Ascending aorta (tissue), 2 donors: Measurements from ENCODE around the gene CTSD. TPM values are rescaled to one million over a fixed set of nuclear protein-coding genes. Genes with fewer than 3 reads are reported as not detected.
A peak's percentile ranks its signal among the peaks of the same experiment; 100 is the strongest.

Source experiments
- DNase-seq, 2 donors: peaks; one replicate each; pipeline ENCODE4 v3.0.0-alpha.2; 2019; ENCODE audit warnings: low spot score in 2 of 2
- H3K27ac ChIP-seq, 2 donors: fragments of 200-600 bp; sonication (generic); one replicate each; pipeline ENCODE4 v1.5.1; 2016 to 2017; ENCODE audit warnings: mild to moderate bottlenecking in 1 of 2
- H3K27me3 ChIP-seq: fragments of 200-600 bp; sonication (generic); one replicate; pipeline ENCODE4 v1.5.1; 2017
- H3K36me3 ChIP-seq, 2 donors: fragments of 200-600 bp; sonication (generic); one replicate each; pipeline ENCODE4 v1.5.1; 2016
- H3K4me1 ChIP-seq, 2 donors: fragments of 200-600 bp; sonication (generic); one replicate each; pipeline ENCODE4 v1.5.1; 2016 to 2017; ENCODE audit warnings: mild to moderate bottlenecking in 1 of 2
- H3K4me3 ChIP-seq, 2 donors: fragments of 200-600 bp; sonication (generic); one replicate each; pipeline ENCODE4 v1.5.1; 2016 to 2017; ENCODE audit warnings: mild to moderate bottlenecking in 1 of 2
- H3K9me3 ChIP-seq, 2 donors: fragments of 200-600 bp; sonication (generic); one replicate each; pipeline ENCODE4 v1.5.1; 2016
- intact Hi-C: fragments of 100-400 bp; cut with DNase I; formaldehyde crosslinking; loops from one replicate; pipeline ENCODE4 v1.15.1; 2023
- total RNA-seq: library from RNA; depleted of rRNA; stranded (reverse); fragments of >200 nt; gene quantifications from one replicate; pipeline ENCODE4 v1.1.0, GENCODE V29; 2016
- TF ChIP-seq, protein P1 (sequence below), 3 experiments: fragments of 200-600 bp in 2 of 3; fragments of 450-650 bp in 1 of 3; sonication (generic) in 2 of 3; IDR thresholded peaks; one replicate each; pipeline ENCODE4 v1.5.1; 2016 to 2019; ENCODE audit warnings: antibody characterized with exemption in 3 of 3, mild to moderate bottlenecking in 1 of 3, moderate library complexity in 1 of 3

Gene CTSD
- total RNA-seq, 1 donor from 2014 or later, result 777 TPM

DNA sequence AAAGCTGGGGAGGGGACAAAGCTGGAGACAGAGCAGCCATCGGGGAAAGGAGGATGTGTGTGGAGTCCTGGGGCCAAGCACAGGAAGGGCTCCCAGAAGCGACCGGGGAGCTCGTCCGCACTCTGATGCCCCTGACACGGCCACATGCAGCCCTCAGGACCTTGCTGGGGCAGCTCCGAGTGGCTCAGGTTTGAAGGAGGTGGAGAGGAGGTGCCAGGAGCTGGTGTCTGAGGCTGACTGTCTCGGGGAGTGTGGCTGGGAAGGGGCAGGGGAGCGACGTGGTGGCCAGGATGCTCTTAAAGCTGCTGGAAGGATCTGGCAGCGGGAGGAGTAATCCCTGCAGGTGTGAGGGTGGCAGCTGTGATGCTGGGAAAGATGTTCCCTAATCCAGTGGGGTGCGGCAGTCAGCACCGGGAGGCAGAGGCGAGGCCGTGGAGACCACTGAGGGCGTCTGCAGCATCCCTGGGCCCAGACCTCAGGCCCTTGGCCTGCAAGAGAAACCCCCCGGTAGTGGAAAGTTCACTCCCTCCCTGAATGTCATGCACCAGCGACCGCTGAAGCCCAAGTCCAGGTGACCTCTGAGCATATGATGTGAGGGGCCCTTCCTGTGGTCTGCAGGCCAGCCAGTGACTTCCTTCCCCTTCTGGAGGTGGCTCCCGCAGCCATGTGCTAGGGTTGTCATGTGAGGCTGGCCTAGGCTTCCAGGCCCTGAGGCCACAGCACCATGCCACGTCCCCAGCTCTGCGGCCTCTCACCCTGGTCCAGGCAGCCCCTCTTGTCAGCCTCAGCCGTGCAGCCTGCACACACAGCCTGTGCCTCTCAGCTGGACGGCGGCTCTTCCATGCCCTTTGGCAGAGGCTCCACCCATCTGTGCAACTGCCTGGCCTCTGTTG lies 17.2 kb upstream of the CTSD start:
- no peak overlapping the region for H3K4me3 ChIP-seq
- no peaks in the 10 kb centered on the region for H3K27me3 ChIP-seq
- H3K36me3 ChIP-seq, result no peaks in the 10 kb centered on the region
- no peak overlapping the region for H3K27ac ChIP-seq
- no peaks in the 10 kb centered on the region for H3K9me3 ChIP-seq
- TF ChIP-seq, protein P1, sequence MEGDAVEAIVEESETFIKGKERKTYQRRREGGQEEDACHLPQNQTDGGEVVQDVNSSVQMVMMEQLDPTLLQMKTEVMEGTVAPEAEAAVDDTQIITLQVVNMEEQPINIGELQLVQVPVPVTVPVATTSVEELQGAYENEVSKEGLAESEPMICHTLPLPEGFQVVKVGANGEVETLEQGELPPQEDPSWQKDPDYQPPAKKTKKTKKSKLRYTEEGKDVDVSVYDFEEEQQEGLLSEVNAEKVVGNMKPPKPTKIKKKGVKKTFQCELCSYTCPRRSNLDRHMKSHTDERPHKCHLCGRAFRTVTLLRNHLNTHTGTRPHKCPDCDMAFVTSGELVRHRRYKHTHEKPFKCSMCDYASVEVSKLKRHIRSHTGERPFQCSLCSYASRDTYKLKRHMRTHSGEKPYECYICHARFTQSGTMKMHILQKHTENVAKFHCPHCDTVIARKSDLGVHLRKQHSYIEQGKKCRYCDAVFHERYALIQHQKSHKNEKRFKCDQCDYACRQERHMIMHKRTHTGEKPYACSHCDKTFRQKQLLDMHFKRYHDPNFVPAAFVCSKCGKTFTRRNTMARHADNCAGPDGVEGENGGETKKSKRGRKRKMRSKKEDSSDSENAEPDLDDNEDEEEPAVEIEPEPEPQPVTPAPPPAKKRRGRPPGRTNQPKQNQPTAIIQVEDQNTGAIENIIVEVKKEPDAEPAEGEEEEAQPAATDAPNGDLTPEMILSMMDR (IDR thresholded peaks at IDR 0.05), result no peak
- intact Hi-C loops, result no loop called here
- no peak for DNase-seq
- H3K4me1 ChIP-seq, result no peaks in the 10 kb centered on the region

DNA sequence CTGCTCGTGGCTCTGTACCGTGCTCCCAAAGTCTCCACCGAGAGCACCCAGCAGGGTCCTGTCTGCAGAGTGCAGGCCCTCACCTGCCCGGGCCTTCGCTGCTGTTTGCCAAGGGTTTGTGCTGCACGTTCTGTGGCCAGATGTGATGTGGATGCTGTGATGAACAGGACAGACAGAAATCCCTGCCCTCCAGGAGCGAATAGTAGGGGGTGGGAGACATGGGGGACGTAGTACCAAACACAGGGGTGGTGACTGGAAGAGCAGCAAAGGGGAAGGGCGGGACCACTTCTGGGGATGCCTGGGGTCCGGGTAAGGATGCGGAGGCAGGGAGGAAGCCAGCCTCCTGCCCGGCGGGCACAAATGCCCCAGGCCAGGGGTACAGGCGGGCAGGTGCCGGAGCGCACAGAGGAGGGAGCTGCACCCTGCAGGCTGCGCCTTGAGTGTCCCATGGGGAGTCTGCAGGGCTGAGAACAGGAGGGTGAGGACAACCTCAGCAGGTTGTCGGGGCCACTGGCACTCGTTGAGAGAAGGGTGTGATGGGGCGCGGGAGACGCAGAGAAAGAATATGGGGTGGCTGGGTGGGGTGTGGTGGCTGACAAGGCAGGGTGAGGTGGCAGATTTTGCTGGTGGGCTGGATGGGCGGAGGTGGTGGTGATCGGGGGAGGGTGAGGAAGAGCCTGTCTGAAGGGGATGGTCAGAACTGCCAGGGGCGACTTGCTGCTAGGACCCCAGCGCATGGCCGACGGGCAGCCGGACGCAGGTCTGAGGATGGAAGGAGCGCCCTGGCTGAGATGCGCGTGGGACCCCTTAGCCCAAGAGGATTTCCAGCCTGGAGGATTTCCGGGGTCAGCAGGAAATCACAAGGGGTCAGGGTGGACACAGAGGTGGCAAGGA lies 16.3 kb upstream of the CTSD start:
- no peaks in the 10 kb centered on the region for H3K9me3 ChIP-seq
- TF ChIP-seq, protein P1 (IDR thresholded peaks at IDR 0.05), result no peak
- intact Hi-C loops, result no loop called here
- no peaks in the 10 kb centered on the region for H3K36me3 ChIP-seq
- H3K4me3 ChIP-seq, result no peak overlapping the region
- no peak overlapping the region for H3K27ac ChIP-seq
- peak in 1 of 2 donors; percentile 59 for DNase-seq
- H3K27me3 ChIP-seq, result no peaks in the 10 kb centered on the region
- no peaks in the 10 kb centered on the region for H3K4me1 ChIP-seq

DNA sequence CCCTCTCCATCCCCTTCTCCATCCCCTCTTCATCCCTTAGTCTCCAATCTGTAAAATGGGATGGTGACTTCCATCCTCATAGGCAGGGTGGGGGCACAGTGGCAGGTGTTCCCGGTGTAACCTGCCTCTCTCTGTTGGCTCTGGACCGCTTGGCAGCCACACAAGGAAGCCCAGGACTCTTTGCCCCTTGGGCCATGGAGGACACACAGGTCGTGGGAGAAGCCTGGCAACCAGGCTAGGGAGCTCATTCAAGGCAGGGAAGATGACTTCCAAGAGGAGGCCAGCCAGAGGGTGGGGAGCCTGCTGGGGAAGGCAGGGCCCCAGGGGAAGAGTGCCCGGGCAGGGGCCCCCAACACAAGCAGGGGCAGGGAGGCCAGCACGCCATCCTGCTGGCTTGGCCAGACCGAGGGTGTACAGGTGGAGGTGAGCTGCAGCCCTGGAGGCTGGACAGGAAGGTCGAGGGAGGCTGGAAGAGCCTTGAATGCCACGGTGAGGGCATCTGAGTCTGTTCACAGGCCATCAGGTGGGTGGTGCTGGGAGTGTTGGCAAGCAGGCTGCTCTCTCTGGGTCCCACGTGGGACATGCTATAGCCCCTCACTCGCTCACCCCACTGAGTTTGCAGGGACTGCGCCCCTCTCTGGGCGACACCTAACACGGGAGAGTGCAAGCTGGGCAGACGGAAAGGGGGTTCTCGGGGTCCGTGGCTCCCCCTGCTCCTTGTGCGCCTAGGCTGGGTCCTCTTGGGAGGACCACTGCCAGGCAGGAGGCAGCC lies 15.5 kb upstream of the CTSD start:
- TF ChIP-seq, protein P1 (IDR thresholded peaks at IDR 0.05), result no peak
- Histone ChIP-seq H3K9me3 (no peaks in the 10 kb centered on the region), H3K4me3 (no peak overlapping the region), H3K27me3 (no peaks in the 10 kb centered on the region), H3K27ac (no peak overlapping the region), H3K4me1 (no peaks in the 10 kb centered on the region), H3K36me3 (no peaks in the 10 kb centered on the region)
- intact Hi-C loops, result no loop called here
- peak in 1 of 2 donors; percentile 38 for DNase-seq

DNA sequence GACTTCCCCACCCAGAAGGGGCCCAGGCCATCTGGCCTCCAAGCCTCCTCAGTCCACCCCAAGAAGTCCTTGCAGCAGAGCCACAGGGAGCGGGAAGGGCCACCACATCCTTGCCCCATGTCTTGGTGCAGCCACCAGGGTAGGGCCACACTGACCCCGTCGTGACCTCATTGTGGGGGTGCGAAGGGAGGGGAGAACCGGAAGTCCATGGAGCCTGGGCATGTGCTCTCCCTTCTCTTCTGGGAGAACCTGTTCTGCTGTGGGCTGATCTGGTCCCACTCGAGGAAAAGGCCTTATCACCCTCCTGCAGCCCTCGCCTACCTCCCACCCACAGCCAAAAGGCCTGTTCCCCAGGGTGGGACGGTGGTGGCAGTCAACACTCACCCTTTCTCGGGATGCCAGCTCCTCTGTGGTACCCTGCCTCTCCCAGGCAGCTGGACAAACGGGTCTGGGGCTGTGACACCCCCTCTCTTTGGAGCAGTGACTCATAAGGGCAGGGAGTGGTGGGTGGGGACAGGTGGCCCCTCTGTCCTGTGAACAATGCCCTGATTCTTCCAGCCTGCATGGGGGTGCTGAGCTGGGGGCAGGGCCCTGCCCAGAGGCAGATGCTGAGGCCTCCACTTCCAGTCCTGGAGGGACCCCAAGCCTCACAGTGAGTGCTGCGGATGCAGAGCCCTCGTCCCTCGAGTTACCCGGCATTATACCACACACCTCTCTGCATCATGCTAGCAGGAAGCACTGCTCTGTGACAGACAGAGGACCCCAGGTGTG lies 14.6 kb upstream of the CTSD start:
- no peaks in the 10 kb centered on the region for H3K4me1 ChIP-seq
- H3K4me3 ChIP-seq, result no peak overlapping the region
- no peaks in the 10 kb centered on the region for H3K36me3 ChIP-seq
- H3K27ac ChIP-seq, result no peak overlapping the region
- peak in 1 of 2 donors; percentile 57 for DNase-seq
- intact Hi-C loops, result no loop called here
- H3K9me3 ChIP-seq, result no peaks in the 10 kb centered on the region
- TF ChIP-seq, protein P1 (IDR thresholded peaks at IDR 0.05), result no peak
- H3K27me3 ChIP-seq, result no peaks in the 10 kb centered on the region

DNA sequence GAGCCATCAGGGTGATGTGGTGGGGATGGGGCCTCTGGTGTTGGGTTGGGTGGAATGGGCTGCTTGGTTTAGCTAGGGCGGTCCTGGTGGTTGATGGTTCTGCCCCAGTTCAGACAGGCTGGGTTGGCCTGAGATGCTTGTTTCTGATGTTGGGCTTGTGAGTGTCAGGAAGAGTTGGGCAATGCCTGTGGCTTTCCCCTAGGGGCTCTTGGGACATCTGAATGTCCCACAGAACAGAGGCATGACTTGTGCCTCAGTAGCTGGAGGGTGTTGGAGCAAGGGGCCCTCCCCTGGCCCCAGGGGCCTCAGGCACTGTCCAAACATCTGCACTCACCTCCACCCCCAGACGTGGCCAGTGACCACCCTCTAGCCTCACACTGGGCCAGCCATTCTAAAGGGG lies 14.0 kb upstream of the CTSD start:
- intact Hi-C loops, result no loop called here
- Histone ChIP-seq H3K36me3 (no peaks in the 10 kb centered on the region), H3K9me3 (no peaks in the 10 kb centered on the region), H3K27me3 (no peaks in the 10 kb centered on the region), H3K4me3 (no peak overlapping the region), H3K4me1 (no peaks in the 10 kb centered on the region), H3K27ac (no peak overlapping the region)
- TF ChIP-seq, protein P1 (IDR thresholded peaks at IDR 0.05), result no peak
- DNase-seq, result peak in 1 of 2 donors; percentile 62
